ENCODE measurements around the gene ABCC3.
"Not testable (repeated sequence)": the region's sequence is repeated elsewhere in the genome, so short reads cannot be mapped to it uniquely, and the experiment has no call there.

Gene ABCC3

DNA sequence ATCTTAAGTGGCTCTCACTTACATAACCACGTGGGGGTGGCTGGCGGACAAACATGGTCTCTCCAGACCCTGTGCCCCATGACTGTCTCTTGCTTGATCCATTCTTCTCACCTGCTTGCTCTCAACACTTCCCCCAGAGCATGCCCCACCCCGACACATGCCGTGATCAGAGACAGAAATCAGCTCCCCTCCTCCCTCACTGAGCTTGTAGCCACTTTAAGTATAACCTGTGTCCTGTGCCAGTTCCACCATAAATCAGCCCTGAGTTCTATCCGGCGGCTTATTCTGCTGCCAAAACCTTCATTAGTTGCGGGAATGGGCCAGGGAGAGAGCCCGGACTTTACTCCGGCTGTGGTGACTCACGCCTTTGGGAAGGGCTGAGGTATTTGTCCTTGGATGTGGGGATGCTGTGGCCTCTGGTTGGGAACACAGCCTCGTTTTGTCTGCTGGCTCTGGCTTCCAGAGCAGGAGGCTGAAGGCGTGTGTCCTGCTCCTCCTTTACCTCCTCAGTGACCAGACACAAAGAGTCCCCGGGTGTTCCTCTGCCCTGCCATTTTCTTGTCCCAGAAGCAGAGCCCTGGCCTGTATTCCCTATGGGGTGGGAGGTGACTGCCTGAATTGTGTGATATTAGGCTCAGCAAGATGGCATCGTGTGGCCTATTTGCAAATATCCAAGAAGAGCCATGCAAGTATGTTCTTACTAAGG lies 52.0 kb downstream of the ABCC3 start:
- FAIRE-seq = no peak

DNA sequence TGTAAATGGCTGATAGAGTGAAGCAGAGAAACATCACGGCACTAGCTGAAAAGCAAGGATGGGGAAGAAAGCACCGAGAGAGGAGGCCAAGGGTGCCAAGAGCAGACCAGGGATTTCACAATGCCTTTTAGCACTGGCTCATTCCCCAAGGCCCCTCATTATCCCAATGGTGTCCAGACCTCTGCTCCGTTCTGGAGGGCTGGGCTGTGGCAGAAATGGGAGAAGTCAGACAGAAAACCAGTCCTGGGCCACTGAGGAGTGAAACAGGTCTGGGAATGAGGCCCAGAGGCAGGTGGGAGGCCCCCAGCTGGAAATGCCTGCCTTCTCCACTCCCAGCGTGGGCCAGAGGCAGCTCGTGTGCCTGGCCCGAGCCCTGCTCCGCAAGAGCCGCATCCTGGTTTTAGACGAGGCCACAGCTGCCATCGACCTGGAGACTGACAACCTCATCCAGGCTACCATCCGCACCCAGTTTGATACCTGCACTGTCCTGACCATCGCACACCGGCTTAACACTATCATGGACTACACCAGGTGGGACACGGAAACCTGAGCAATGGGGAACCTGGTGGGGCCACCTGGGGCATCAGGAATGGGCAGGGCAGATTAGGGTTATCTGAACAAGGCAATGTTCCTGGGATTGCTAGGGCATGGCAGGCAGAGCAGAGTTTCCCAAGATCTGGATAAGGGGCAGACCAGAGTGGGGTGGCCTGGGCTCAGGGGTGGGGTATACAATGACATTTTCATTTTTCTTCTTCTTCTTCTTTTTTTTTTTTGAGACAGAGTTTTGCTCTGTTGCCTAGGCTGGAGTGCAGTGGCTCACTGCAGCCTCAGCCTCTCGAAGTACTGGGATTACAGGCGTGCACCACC lies 52.8 kb downstream of the ABCC3 start:
- FAIRE-seq = no peak

GRCh38 chr17:50688245-50688644 lies 53.6 kb downstream of the ABCC3 start:
- FAIRE-seq = no peak

GRCh38 chr17:50689251-50689650 lies 54.6 kb downstream of the ABCC3 start:
- no peak for FAIRE-seq

- FAIRE-seq = no peak
These were observed 55.5 kb downstream of the ABCC3 start for GRCh38 chr17:50689956-50690886.

DNA sequence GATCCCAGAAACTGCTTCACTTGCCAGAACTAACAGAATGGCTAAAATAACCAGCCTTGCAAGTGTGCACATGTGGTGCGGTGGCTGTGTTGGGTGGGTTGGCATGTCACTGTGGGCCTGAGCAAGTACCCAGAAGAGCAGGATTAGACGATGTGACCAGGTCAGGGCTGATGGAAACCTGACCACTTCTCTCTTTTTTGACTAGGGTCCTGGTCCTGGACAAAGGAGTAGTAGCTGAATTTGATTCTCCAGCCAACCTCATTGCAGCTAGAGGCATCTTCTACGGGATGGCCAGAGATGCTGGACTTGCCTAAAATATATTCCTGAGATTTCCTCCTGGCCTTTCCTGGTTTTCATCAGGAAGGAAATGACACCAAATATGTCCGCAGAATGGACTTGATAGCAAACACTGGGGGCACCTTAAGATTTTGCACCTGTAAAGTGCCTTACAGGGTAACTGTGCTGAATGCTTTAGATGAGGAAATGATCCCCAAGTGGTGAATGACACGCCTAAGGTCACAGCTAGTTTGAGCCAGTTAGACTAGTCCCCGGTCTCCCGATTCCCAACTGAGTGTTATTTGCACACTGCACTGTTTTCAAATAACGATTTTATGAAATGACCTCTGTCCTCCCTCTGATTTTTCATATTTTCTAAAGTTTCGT lies 56.3 kb downstream of the ABCC3 start:
- no peak for FAIRE-seq

DNA sequence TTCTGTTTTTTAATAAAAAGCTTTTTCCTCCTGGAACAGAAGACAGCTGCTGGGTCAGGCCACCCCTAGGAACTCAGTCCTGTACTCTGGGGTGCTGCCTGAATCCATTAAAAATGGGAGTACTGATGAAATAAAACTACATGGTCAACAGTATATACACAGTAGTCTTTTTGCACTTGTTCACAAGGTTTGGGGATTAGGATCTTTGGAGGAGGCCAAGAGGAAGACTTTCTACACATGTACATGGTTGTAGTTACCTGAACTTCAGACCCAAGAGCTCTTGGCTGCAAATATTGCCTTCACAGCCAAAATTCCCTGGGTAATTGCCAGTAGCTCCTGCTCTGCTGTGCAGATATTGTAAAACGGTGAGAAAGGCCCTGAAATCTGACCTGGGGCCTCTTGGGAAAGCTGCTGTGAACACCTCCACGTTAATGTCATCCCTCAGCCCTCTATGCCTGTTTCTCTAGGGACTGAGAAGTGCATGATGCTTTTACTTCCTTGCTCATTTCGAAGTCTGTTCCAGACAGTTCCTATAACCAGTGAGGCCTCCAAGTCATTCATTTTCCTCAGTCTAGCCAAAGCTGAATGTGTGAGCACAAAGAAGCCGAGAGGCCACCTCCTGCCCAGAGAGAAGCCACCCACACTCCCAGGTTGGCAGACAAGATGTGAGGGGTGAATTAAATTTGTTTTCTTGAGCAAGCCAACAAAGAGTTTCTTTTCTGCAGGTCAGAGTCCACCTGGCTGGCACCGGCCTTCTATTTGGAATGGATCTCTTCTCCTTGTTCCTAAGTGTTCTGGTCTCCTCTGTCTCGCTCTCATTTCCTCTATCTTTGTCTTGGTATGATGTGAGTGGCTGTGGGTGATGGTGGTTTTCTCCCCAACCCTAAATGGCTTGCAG lies 57.1 kb downstream of the ABCC3 start:
- FAIRE-seq = no peak

DNA sequence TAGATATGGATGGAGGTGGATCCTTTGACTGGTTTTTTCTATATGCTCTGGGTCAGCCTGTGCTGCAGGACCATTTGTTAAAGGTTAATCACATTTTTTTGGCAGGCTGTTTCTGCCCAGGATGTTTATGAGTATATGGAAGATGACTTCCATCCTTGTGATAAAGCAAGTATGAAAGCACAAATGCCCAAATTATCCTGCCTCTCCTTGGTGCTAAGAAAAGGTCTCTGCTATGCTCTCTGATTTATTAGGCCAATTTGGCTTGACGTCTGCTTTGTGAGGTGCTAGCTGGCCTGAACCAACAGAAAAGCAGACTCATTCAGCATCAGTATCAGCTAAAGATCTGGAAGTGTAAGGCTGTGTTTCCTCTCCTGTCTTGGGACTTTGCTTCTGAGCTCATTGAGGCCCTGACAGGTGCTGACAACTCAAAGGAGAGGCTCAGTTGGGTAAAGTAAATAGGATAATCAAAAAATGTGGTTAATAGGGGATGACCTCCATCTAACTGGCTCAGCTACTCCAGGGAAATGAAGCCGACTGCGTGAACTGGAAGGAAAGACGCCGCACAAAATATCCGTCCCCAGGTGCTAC lies 57.9 kb downstream of the ABCC3 start:
- no peak for FAIRE-seq

GRCh38 chr17:50693036-50693682 lies 58.5 kb downstream of the ABCC3 start:
- no peak for FAIRE-seq

DNA sequence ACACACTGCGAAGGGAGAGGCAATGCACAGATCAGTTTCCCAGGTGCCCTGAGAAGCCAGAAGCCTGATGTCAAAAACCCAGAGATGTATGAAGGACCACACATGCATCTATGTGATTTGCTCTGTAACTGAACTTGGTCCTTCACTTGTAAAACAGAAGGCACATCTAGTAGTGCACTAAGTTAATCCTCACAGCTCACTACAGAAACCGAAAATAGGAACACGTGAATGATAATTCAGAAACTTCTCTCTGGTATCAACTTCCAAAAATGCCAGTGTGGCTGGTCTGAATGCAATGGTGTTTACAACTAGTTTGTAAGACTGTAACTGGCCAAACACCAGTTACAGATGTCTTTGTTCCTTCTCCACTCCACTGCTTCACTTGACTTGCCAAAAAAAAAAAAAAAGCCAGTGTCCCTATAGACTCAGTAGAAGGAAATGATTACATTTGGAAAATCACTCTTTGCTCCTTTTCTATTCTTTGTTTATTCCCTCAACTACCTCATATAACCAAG lies 61.7 kb downstream of the ABCC3 start:
- no peak for FAIRE-seq

DNA sequence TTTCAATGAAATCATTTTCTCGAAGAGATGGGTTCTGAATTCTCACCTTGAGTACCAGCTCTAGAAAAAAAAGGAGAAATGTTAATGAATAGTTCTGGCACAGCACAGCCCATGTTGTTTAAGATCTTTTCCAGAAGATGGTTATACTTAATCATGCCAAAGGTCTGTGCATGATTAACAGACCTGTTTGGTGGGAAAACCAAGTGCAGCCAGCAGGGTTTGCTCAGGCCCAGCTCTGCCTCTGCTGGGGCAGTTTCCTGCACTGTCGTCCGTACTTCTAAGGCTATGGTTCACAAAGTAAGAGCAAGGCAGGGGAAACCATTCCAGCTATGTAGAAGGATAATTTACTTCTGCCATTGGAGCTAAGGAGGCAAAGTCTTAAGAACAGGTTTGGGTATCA lies 62.4 kb downstream of the ABCC3 start:
- FAIRE-seq = no peak

DNA sequence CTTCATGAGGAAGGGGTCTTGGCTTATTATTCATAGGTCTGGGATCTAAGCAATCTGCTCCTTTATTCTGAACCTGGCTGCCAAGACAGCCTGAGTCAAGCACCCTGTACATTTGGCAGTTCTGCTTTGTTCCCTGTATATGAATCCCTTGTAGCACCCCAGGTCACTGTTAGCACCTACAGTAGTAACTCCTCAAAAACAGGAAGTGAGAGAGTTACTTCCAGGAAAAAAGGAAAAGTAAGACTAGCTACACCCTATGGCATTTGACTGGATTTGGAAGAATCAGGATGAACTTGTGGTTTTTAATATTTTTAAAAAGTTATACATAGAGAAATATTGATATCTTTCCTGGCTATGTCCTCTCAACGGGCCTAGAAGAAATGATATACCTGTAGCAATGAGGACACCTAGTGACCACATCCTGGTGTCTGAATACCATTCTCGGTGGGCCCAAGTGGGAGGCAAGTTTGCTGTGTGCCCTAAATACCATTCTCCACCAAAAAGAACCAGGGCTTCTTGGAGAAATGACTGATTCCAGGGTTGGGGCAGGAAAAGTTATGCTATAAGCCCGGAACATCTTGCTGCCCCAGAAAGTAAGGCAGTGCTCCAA lies 63.1 kb downstream of the ABCC3 start:
- no peak for FAIRE-seq

DNA sequence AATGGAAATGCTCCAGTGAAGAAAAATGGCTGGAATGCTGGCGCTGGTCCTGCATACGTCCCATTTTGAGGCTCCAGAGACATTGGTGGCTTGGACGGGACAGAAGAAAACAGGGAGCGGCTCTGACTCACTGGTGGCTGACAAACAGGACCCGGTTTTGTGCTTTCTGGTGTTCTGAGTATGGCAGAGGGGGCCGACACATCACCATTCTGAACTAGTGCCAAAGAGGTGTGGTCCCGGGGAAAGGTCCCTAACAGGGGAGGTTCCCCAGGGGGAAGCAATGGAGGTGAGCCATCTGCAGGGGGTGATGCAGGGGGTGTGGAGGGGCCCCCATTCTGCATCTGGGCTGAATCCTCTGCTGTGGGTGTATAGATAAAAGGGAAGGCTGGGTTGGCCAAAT lies 64.7 kb downstream of the ABCC3 start:
- no peak for FAIRE-seq

DNA sequence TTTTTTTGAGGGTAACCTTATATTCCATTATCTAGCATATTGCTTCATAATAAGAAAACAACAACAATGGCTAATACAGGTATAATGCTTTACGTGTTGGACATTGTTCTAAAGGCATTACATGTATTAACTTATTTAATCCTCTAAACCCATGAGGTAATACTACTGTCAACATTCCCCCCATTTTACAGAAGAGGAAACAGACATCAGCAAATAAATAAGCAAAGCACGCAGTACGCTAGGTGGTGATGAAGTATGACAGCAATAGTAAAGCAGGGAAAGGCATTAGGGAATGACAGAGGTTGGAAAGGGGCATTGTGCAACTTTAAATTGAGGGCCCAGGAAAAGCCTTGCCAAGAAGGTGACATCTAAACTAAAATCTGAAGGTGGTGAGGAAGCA lies 68.5 kb downstream of the ABCC3 start:
- FAIRE-seq = no peak

DNA sequence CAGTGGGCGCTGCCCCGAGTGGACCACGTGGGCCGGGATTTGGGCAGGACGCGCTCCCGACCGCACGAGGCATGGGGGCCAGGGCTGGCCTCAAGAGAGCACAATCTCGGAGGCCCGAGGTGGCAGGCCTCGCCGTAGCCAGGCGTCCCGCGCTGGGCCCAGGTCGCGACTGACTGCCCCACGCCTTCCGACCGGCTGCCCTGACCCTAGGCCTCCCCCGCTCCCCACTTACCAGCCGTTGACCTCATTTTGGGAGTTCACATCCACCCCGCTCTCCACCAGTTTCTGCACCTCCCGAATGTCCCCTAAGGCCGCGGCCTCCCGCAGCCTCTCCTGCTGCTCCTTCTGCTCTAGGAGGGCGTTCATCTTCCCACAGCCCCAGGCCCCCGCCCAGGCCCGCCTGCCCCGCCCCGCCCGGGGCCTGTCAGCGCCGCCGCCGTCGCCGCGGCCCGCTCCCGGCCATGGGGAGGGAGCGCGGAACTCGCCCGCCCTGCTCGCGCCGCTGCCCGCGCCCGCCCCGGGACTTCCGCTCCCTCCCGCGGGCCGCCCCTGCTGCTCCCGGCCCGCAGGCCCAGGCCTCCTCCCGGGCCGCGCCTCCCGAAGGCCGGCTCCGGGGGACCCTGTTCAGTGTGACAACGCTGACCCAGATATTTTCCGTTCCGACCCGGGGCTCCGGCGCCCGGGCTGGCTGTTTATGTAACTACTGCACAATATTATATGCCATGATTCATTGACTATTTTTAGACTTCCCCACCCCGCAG lies 72.8 kb downstream of the ABCC3 start, which contains the start of gene ANKRD40:
TSS of gene ANKRD40 (minus strand) at position 626 of the 761 bp plus-strand sequence. CDS start at position 366, 260 bp downstream.
- FAIRE-seq = no peak

DNA sequence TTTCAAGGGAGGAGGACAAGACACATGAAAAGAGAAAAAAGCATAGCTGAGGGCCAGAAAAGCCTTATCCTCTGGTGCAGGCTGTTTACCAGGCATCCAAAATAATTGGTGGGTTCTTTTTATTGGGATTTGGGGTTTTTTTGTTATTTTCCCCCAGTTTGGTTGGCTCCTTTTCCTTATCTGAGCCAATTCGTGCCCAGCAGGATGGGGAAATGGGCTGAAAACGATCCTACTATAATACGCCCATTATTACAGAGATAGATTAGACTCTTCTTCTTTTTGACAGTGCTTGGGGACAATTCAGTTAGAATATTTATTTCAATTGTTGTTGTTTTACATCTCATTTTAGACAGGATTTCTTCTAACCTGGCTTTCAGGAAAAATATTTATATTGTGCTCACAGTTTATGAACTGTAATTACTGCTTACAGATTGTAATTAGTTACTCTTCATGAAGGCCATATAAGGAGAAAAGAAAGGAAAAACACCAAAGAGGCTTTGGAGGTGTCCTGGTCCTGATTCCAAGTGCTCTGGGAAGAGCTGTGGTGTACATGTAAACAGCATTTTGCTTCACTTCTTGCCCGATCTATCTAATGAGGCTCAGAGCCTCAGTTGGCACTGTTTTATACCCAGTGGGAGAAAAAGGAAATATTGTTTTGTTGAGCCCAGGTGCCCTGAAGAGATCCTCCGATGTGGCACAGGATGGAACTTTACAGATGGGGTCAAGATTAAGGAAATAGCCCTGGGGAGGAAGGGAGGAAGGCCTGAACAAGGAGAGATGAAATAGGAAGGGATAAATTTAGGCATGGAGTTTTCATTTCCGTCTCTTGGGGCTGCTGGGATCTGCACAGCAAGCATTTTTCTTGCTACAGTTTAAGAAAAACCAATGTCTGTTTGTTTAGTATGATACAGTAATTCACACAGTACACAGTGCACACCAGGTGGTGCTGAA lies 73.6 kb downstream of the ABCC3 start:
- no peak for FAIRE-seq

DNA sequence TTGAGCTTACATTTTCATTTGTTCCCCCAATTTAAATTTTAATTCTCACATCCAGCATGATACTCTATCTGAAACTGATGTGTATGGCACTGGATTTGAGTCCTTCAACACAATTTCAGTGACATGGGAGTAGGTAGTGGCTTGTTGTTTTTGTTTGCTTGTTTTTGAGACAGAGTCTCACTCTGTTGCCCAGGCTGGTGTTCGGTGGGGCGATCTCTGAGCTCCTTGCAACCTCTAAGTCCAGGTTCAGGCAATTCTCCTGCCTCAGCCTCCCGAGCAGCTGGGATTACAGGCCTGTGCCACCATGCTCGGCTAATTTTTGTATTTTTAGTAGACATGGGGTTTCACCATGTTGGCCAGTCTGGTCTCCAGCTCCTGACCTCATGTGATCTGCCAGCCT lies 74.4 kb downstream of the ABCC3 start:
- FAIRE-seq = not testable (repeated sequence)

- no peak for FAIRE-seq
These were observed 75.3 kb downstream of the ABCC3 start for GRCh38 chr17:50710025-50710424.

All from colon (tissue), 2 donors.